GM10847 (cell line): ENCODE measurements around the gene FALEC.

Experiments
- POLR2A ChIP-seq: IDR thresholded peaks from 2 replicates; pipeline ENCODE4 v1.6.1; 2011; ENCODE audit not compliant: insufficient read length; ENCODE audit errors: extremely low read depth

Gene FALEC

GRCh38 chr1:150515328-150516049 lies at the start of gene FALEC:
Gene FALEC (plus strand): TSS chr1:150515752.
- TF ChIP-seq POLR2A, result peak; percentile 20

- no peak for TF ChIP-seq POLR2A
Observed at GRCh38 chr1:150466964-150467363, 48.6 kb upstream of the FALEC start.

- no peak for TF ChIP-seq POLR2A
Observed at GRCh38 chr1:150469291-150469690, 46.3 kb upstream of the FALEC start.

GRCh38 chr1:150472601-150473200 lies 42.9 kb upstream of the FALEC start:
- no peak for TF ChIP-seq POLR2A

GRCh38 chr1:150473659-150474058 lies 41.9 kb upstream of the FALEC start:
- no peak for TF ChIP-seq POLR2A

GRCh38 chr1:150474869-150475268 lies 40.7 kb upstream of the FALEC start:
- no peak for TF ChIP-seq POLR2A

- TF ChIP-seq POLR2A, result no peak
Observed at GRCh38 chr1:150476754-150477153, 38.8 kb upstream of the FALEC start.

- no peak for TF ChIP-seq POLR2A
Observed at GRCh38 chr1:150477320-150477719, 38.2 kb upstream of the FALEC start.

- TF ChIP-seq POLR2A, result no peak
Observed at GRCh38 chr1:150477733-150478132, 37.8 kb upstream of the FALEC start.

GRCh38 chr1:150479370-150479769 lies 36.2 kb upstream of the FALEC start:
- no peak for TF ChIP-seq POLR2A

GRCh38 chr1:150479927-150480352 lies 35.6 kb upstream of the FALEC start:
- no peak for TF ChIP-seq POLR2A

GRCh38 chr1:150484431-150484830 lies 31.1 kb upstream of the FALEC start:
- TF ChIP-seq POLR2A, result no peak

GRCh38 chr1:150484861-150485260 lies 30.7 kb upstream of the FALEC start:
- no peak for TF ChIP-seq POLR2A

GRCh38 chr1:150486966-150487762 lies 28.4 kb upstream of the FALEC start, which contains the start of gene TARS2:
Gene TARS2 (plus strand): TSS chr1:150487419. CDS start chr1:150487451, 32 bp downstream.
- TF ChIP-seq POLR2A, result peak; percentile 84

GRCh38 chr1:150487763-150488115 lies 27.8 kb upstream of the FALEC start:
- TF ChIP-seq POLR2A, result no peak

- TF ChIP-seq POLR2A, result no peak
Observed at GRCh38 chr1:150493175-150493574, 22.4 kb upstream of the FALEC start.
